Neural cell (in vitro differentiated cells): ENCODE data around the gene LTB4R2. TPM values are rescaled to one million over a fixed set of nuclear protein-coding genes. Genes with fewer than 3 reads are reported as not detected.

Experiments
- H2AFZ ChIP-seq: fragments of 200-600, 300-800 bp; sonication (generic), shearing (Covaris generic); 2 replicates; pipeline ENCODE4 v1.6.0; 2014; ENCODE audit warnings: low read depth, mild to moderate bottlenecking, antibody characterized with exemption, low read length, moderate library complexity
- H3F3A ChIP-seq: fragments of 200-600 bp; shearing (Covaris generic); 2 replicates; pipeline ENCODE4 v1.6.1; 2016; ENCODE audit warnings: mild to moderate bottlenecking, moderate library complexity, mixed read lengths, antibody characterized with exemption, low read length; ENCODE audit not compliant: insufficient read depth, poor library complexity, severe bottlenecking
- H3K27ac ChIP-seq: fragments of 200-600, 300-800 bp; sonication (generic), shearing (Covaris generic); 2 replicates; pipeline ENCODE4 v1.5.1; 2014; ENCODE audit warnings: mild to moderate bottlenecking, low read length, moderate library complexity
- H3K27me3 ChIP-seq: fragments of 300-800, 200-600 bp; sonication (generic), shearing (Covaris generic); 2 replicates; pipeline ENCODE4 v1.6.0; 2014; ENCODE audit warnings: mild to moderate bottlenecking, low read depth, low read length, moderate library complexity; ENCODE audit not compliant: insufficient read depth
- H3K36me3 ChIP-seq: fragments of 300-800, 200-600 bp; sonication (generic), shearing (Covaris generic); 2 replicates; pipeline ENCODE4 v1.5.1; 2014; ENCODE audit warnings: mild to moderate bottlenecking, antibody characterized with exemption, low read length, moderate library complexity; ENCODE audit not compliant: insufficient read depth
- H3K4me2 ChIP-seq: fragments of 300-800, 200-600 bp; sonication (generic), shearing (Covaris generic); 2 replicates; pipeline ENCODE4 v1.6.0; 2014; ENCODE audit warnings: mild to moderate bottlenecking, low read length
- H3K4me3 ChIP-seq: fragments of 300-800, 200-600 bp; sonication (generic), shearing (Covaris generic); 2 replicates; pipeline ENCODE4 v1.5.1; 2014; ENCODE audit warnings: mild to moderate bottlenecking, low read length, moderate library complexity
- H3K79me2 ChIP-seq: fragments of 200-600 bp; shearing (Covaris generic); replicated peaks from 2 replicates; pipeline ENCODE4 v1.6.0; 2014; ENCODE audit warnings: mild to moderate bottlenecking, low read length, moderate library complexity; ENCODE audit not compliant: insufficient read depth
- H3K9ac ChIP-seq: fragments of 300-800, 200-600 bp; sonication (generic), shearing (Covaris generic); 2 replicates; pipeline ENCODE4 v1.6.1; 2016; ENCODE audit warnings: mild to moderate bottlenecking, low read length, mixed read lengths
- H3K9me2 ChIP-seq: fragments of 200-600 bp; shearing (Covaris generic); 2 replicates; pipeline ENCODE4 v1.6.1; 2016; ENCODE audit warnings: mild to moderate bottlenecking, low read length, mixed read lengths; ENCODE audit not compliant: insufficient read depth
- H3K9me3 ChIP-seq: fragments of 200-600, 300-800 bp; sonication (generic), shearing (Covaris generic); 2 replicates; pipeline ENCODE4 v1.6.1; 2016; ENCODE audit warnings: mild to moderate bottlenecking, mixed run types, low read length, moderate library complexity, mixed read lengths
- H4K20me1 ChIP-seq: fragments of 200-600 bp; shearing (Covaris generic); 2 replicates; pipeline ENCODE4 v1.6.1; 2016; ENCODE audit warnings: mild to moderate bottlenecking, mixed run types; ENCODE audit not compliant: insufficient read depth
- EP300 ChIP-seq: fragments of 450-650 bp; conservative IDR thresholded peaks from 2 replicates; pipeline ENCODE4 v1.6.1; 2014; ENCODE audit warnings: antibody characterized with exemption, mild to moderate bottlenecking, moderate library complexity; ENCODE audit not compliant: poor library complexity, severe bottlenecking
- EZH2 ChIP-seq: fragments of 200-600, 300-800 bp; shearing (Covaris generic), sonication (generic); IDR thresholded peaks from 2 replicates; pipeline ENCODE4 v1.6.1; 2014; ENCODE audit warnings: antibody characterized with exemption, low read length, borderline replicate concordance, mild to moderate bottlenecking; ENCODE audit not compliant: insufficient read depth, poor library complexity, severe bottlenecking
- MXI1 ChIP-seq: fragments of 450-650 bp; conservative IDR thresholded peaks from 2 replicates; pipeline ENCODE4 v1.6.1; 2014; ENCODE audit warnings: antibody characterized with exemption, mild to moderate bottlenecking; ENCODE audit not compliant: poor library complexity, severe bottlenecking
- POLR2AphosphoS5 ChIP-seq: IDR thresholded peaks from 2 replicates; pipeline ENCODE4 v1.6.1; 2012
- RAD21 ChIP-seq: fragments of 450-650 bp; conservative IDR thresholded peaks from 2 replicates; pipeline ENCODE4 v1.6.1; 2014; ENCODE audit warnings: antibody characterized with exemption, mild to moderate bottlenecking, moderate library complexity
- SMC3 ChIP-seq: fragments of 450-650 bp; conservative IDR thresholded peaks from 2 replicates; pipeline ENCODE4 v1.6.1; 2014; ENCODE audit warnings: antibody characterized with exemption, mild to moderate bottlenecking, moderate library complexity; ENCODE audit not compliant: poor library complexity
- TAF1 ChIP-seq: IDR thresholded peaks from 2 replicates; pipeline ENCODE4 v1.6.1; 2012; ENCODE audit warnings: low read depth
- polyA plus RNA-seq: library from polyadenylated mRNA; depleted of rRNA; stranded (reverse); fragments of >200 nt; gene quantifications from 2 replicates; pipeline ENCODE4 v1.2.3, GENCODE V29; 2014
- TF ChIP-seq, protein P1 (sequence below): IDR thresholded peaks from 2 replicates; pipeline ENCODE4 v1.6.1; 2012; ENCODE audit warnings: borderline replicate concordance
- TF ChIP-seq, protein P2 (sequence below): fragments of 450-650 bp; IDR thresholded peaks from 2 replicates; pipeline ENCODE4 v1.5.1; 2014; ENCODE audit warnings: antibody characterized with exemption, mild to moderate bottlenecking, moderate library complexity; ENCODE audit not compliant: poor library complexity, severe bottlenecking

The LTB4R2 gene
- polyA plus RNA-seq, 1 donor from 2014 or later: 5.0 TPM

DNA sequence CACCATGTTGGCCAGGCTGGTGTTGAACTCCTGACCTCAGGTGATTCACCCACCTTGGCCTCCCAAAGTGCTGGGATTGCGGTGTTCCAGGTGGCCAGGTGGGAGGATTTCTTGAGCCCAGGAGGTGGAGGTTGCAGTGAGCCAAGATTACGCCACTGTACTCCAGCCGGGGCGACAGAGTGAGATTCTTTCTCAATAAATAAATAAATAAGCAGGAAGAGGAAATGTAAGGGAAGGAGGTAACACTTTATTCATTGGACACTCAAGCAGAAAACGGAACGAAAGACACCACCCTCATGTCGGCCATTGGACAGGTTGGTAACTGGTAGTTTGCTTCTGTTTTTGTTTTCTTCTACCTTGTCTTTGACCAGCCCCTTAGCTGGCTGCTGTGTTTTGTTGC is 45.1 kb downstream of the LTB4R2 start:
- H3K4me2 ChIP-seq: no peak overlapping the region
- H3F3A ChIP-seq: no peaks in the 10 kb centered on the region
- no peaks in the 10 kb centered on the region for H4K20me1 ChIP-seq
- H3K9me2 ChIP-seq: no peaks in the 10 kb centered on the region
- no peak overlapping the region for H3K9ac ChIP-seq
- no peak overlapping the region for H2AFZ ChIP-seq
- peaks cover 11% of the 10 kb centered on the region for H3K27me3 ChIP-seq
- no peaks in the 10 kb centered on the region for H3K79me2 ChIP-seq
- no peak overlapping the region for H3K27ac ChIP-seq
- H3K4me3 ChIP-seq: no peak overlapping the region
- no peaks in the 10 kb centered on the region for H3K9me3 ChIP-seq
- TF ChIP-seq MXI1: no peak
- TF ChIP-seq, protein P1, sequence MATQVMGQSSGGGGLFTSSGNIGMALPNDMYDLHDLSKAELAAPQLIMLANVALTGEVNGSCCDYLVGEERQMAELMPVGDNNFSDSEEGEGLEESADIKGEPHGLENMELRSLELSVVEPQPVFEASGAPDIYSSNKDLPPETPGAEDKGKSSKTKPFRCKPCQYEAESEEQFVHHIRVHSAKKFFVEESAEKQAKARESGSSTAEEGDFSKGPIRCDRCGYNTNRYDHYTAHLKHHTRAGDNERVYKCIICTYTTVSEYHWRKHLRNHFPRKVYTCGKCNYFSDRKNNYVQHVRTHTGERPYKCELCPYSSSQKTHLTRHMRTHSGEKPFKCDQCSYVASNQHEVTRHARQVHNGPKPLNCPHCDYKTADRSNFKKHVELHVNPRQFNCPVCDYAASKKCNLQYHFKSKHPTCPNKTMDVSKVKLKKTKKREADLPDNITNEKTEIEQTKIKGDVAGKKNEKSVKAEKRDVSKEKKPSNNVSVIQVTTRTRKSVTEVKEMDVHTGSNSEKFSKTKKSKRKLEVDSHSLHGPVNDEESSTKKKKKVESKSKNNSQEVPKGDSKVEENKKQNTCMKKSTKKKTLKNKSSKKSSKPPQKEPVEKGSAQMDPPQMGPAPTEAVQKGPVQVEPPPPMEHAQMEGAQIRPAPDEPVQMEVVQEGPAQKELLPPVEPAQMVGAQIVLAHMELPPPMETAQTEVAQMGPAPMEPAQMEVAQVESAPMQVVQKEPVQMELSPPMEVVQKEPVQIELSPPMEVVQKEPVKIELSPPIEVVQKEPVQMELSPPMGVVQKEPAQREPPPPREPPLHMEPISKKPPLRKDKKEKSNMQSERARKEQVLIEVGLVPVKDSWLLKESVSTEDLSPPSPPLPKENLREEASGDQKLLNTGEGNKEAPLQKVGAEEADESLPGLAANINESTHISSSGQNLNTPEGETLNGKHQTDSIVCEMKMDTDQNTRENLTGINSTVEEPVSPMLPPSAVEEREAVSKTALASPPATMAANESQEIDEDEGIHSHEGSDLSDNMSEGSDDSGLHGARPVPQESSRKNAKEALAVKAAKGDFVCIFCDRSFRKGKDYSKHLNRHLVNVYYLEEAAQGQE: no peak
- H3K36me3 ChIP-seq: no peaks in the 10 kb centered on the region

DNA sequence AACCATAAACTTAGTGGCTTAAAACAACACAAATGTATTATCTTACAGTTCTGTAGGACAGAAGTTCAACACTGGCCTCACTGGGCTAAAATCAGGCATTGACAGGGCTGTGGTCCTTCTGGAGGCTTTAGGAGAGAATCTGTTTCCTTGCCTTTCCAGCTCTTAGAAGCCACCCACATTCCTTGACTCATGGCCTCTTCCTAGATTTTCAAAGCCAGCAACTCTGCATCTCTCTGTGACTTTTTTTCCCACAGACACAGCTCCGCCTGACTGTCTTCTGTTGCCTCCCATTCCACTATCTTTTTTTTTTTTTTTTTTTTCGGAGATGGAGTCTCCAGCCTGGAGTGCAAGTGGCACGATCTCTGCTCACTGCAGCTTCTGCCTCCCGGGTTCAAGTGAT is 46.3 kb downstream of the LTB4R2 start:
- no peaks in the 10 kb centered on the region for H3K9me3 ChIP-seq
- H3F3A ChIP-seq: no peaks in the 10 kb centered on the region
- H3K9ac ChIP-seq: no peak overlapping the region
- H3K4me3 ChIP-seq: no peak overlapping the region
- H3K4me2 ChIP-seq: no peak overlapping the region
- H3K36me3 ChIP-seq: no peaks in the 10 kb centered on the region
- H2AFZ ChIP-seq: no peak overlapping the region
- TF ChIP-seq MXI1 (no peak), EP300 (no peak)
- no peaks in the 10 kb centered on the region for H3K79me2 ChIP-seq
- H3K9me2 ChIP-seq: no peaks in the 10 kb centered on the region
- H3K27ac ChIP-seq: no peak overlapping the region
- peaks cover 11% of the 10 kb centered on the region for H3K27me3 ChIP-seq
- H4K20me1 ChIP-seq: no peaks in the 10 kb centered on the region

DNA sequence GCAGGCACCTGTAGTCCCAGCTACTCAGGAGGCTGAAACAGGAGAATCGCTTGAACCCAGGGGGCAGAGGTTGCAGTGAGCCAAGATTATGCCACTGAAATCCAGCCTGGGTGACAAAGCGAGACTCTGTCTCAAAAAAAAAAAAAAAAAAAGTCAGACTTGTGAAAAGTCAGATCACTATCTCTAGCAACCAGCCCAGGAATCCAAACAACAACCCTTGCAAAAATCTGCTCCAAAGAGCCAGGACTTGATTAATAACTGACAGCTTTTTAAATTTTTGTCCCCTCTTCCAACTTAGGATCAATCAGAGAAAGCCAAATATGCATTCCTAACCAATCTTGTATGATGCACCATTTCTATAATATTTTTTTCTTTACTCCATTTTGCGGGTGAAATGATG is 50.3 kb downstream of the LTB4R2 start:
- H4K20me1 ChIP-seq: no peaks in the 10 kb centered on the region
- TF ChIP-seq TAF1 (no peak), RAD21 (no peak), POLR2AphosphoS5 (no peak), SMC3 (no peak), EZH2 (no peak), EP300 (no peak), MXI1 (no peak)
- TF ChIP-seq, protein P2, sequence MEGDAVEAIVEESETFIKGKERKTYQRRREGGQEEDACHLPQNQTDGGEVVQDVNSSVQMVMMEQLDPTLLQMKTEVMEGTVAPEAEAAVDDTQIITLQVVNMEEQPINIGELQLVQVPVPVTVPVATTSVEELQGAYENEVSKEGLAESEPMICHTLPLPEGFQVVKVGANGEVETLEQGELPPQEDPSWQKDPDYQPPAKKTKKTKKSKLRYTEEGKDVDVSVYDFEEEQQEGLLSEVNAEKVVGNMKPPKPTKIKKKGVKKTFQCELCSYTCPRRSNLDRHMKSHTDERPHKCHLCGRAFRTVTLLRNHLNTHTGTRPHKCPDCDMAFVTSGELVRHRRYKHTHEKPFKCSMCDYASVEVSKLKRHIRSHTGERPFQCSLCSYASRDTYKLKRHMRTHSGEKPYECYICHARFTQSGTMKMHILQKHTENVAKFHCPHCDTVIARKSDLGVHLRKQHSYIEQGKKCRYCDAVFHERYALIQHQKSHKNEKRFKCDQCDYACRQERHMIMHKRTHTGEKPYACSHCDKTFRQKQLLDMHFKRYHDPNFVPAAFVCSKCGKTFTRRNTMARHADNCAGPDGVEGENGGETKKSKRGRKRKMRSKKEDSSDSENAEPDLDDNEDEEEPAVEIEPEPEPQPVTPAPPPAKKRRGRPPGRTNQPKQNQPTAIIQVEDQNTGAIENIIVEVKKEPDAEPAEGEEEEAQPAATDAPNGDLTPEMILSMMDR: no peak
- TF ChIP-seq, protein P1: no peak
- no peaks in the 10 kb centered on the region for H3K9me2 ChIP-seq
- H2AFZ ChIP-seq: no peak overlapping the region
- no peak overlapping the region for H3K4me2 ChIP-seq
- no peaks in the 10 kb centered on the region for H3K36me3 ChIP-seq
- H3K27ac ChIP-seq: no peak overlapping the region
- no peaks in the 10 kb centered on the region for H3K79me2 ChIP-seq
- H3K4me3 ChIP-seq: no peak overlapping the region
- H3K9me3 ChIP-seq: no peaks in the 10 kb centered on the region
- H3K9ac ChIP-seq: no peak overlapping the region
- H3K27me3 ChIP-seq: peaks cover 7% of the 10 kb centered on the region
- no peaks in the 10 kb centered on the region for H3F3A ChIP-seq
